Astrocyte (in vitro differentiated cells and primary cell): ENCODE data around the gene SLC1A1. TPM values are rescaled to one million over a fixed set of nuclear protein-coding genes. Genes with fewer than 3 reads are reported as not detected.
A peak's percentile ranks its signal among the peaks of the same experiment; 100 is the strongest.

ENCODE experiments used
- DNase-seq: peaks from one replicate; pipeline ENCODE4 v3.0.0-alpha.2; 2010; ENCODE audit warnings: low read depth
- FAIRE-seq: peaks from 2 replicates; lab custom pipeline; 2011; peaks lifted over from hg19 to GRCh38; lab: Jason Lieb, UNC
- H2AFZ ChIP-seq: 2 replicates; pipeline ENCODE4 v1.6.0; 2012; ENCODE audit warnings: low read depth, low read length, inconsistent platforms
- H3K27ac ChIP-seq: 2 replicates; pipeline ENCODE4 v1.5.1; 2011; ENCODE audit warnings: low read depth, low read length, inconsistent platforms
- H3K27me3 ChIP-seq: 2 replicates; pipeline ENCODE4 v1.6.0; 2011; ENCODE audit warnings: low read length, inconsistent platforms; ENCODE audit not compliant: insufficient read depth
- H3K36me3 ChIP-seq: 2 replicates; pipeline ENCODE4 v1.5.1; 2011; ENCODE audit warnings: low read length, inconsistent platforms; ENCODE audit not compliant: insufficient read depth
- H3K4me1 ChIP-seq: 2 replicates; pipeline ENCODE4 v1.5.1; 2011; ENCODE audit warnings: low read length, inconsistent platforms; ENCODE audit not compliant: insufficient read depth
- H3K4me2 ChIP-seq: 2 replicates; pipeline ENCODE4 v1.6.0; 2012; ENCODE audit warnings: low read length, inconsistent platforms
- H3K4me3 ChIP-seq: 2 replicates; pipeline ENCODE4 v1.5.1; 2011; ENCODE audit warnings: low read depth, mild to moderate bottlenecking, low read length, inconsistent platforms; ENCODE audit not compliant: insufficient read depth
- H3K79me2 ChIP-seq: 2 replicates; pipeline ENCODE4 v1.6.0; 2012; ENCODE audit warnings: mild to moderate bottlenecking, low read length, inconsistent platforms; ENCODE audit not compliant: insufficient read depth
- H3K9ac ChIP-seq: 2 replicates; pipeline ENCODE4 v1.6.0; 2012; ENCODE audit warnings: mild to moderate bottlenecking, low read length, inconsistent platforms
- H3K9me3 ChIP-seq: 2 replicates; pipeline ENCODE4 v1.5.1; 2012; ENCODE audit warnings: low read depth, mild to moderate bottlenecking, low read length, inconsistent platforms; ENCODE audit not compliant: insufficient read depth
- H4K20me1 ChIP-seq: 2 replicates; pipeline ENCODE4 v1.6.0; 2012; ENCODE audit warnings: low read length, inconsistent platforms; ENCODE audit not compliant: insufficient read depth
- H3K27ac Mint-ChIP-seq: one replicate; pipeline ENCODE4 v1.8.0; 2021; ENCODE audit warnings: mild to moderate bottlenecking, mixed read lengths; ENCODE audit not compliant: unreplicated experiment
- H3K27me3 Mint-ChIP-seq: one replicate; pipeline ENCODE4 v1.8.0; 2021; ENCODE audit warnings: low read depth, mixed read lengths; ENCODE audit not compliant: unreplicated experiment
- H3K36me3 Mint-ChIP-seq: one replicate; pipeline ENCODE4 v1.8.0; 2021; ENCODE audit warnings: low read depth, mixed read lengths; ENCODE audit not compliant: unreplicated experiment
- H3K4me1 Mint-ChIP-seq: one replicate; pipeline ENCODE4 v1.8.0; 2021; ENCODE audit warnings: low read depth, mixed read lengths; ENCODE audit not compliant: unreplicated experiment
- H3K4me3 Mint-ChIP-seq: one replicate; pipeline ENCODE4 v1.8.0; 2021; ENCODE audit warnings: mild to moderate bottlenecking, moderate library complexity, mixed read lengths; ENCODE audit not compliant: unreplicated experiment
- H3K9me3 Mint-ChIP-seq: one replicate; pipeline ENCODE4 v1.8.0; 2021; ENCODE audit warnings: mild to moderate bottlenecking, mixed read lengths; ENCODE audit not compliant: unreplicated experiment
- EZH2 ChIP-seq: IDR thresholded peaks from 2 replicates; pipeline ENCODE4 v1.6.1; 2012; ENCODE audit warnings: mild to moderate bottlenecking, low read length, inconsistent platforms; ENCODE audit not compliant: insufficient read depth
- total RNA-seq: library from RNA; stranded (reverse); gene quantifications from 2 replicates; pipeline ENCODE4 v1.2.1, GENCODE V29; 2021
- TF ChIP-seq, protein P1 (sequence below): IDR thresholded peaks from 2 replicates; pipeline ENCODE4 v1.5.1; 2011; ENCODE audit warnings: low read depth, mild to moderate bottlenecking, inconsistent platforms, low read length, moderate library complexity; ENCODE audit not compliant: insufficient read depth

Gene SLC1A1
- total RNA-seq, 1 donor from 2014 or later: 6.7 TPM

GRCh38 chr9:4514252-4515128 lies 24.2 kb downstream of the SLC1A1 start:
- Mint-ChIP-seq H3K9me3 (peaks cover 3% of the 10 kb centered on the region), H3K27ac (no peak overlapping the region), H3K27me3 (no peaks in the 10 kb centered on the region), H3K4me3 (no peak overlapping the region), H3K4me1 (peaks cover 5% of the 10 kb centered on the region), H3K36me3 (peaks cover 7% of the 10 kb centered on the region)
- Histone ChIP-seq H3K27ac (no peak overlapping the region), H3K4me2 (no peak overlapping the region), H3K36me3 (no peaks in the 10 kb centered on the region), H3K9ac (no peak overlapping the region), H3K79me2 (no peaks in the 10 kb centered on the region), H3K9me3 (no peaks in the 10 kb centered on the region), H3K4me1 (peaks cover 7% of the 10 kb centered on the region), H4K20me1 (no peaks in the 10 kb centered on the region), H3K27me3 (no peaks in the 10 kb centered on the region), H2AFZ (no peak overlapping the region), H3K4me3 (no peak overlapping the region)
- no peak for TF ChIP-seq EZH2
- TF ChIP-seq, protein P1, sequence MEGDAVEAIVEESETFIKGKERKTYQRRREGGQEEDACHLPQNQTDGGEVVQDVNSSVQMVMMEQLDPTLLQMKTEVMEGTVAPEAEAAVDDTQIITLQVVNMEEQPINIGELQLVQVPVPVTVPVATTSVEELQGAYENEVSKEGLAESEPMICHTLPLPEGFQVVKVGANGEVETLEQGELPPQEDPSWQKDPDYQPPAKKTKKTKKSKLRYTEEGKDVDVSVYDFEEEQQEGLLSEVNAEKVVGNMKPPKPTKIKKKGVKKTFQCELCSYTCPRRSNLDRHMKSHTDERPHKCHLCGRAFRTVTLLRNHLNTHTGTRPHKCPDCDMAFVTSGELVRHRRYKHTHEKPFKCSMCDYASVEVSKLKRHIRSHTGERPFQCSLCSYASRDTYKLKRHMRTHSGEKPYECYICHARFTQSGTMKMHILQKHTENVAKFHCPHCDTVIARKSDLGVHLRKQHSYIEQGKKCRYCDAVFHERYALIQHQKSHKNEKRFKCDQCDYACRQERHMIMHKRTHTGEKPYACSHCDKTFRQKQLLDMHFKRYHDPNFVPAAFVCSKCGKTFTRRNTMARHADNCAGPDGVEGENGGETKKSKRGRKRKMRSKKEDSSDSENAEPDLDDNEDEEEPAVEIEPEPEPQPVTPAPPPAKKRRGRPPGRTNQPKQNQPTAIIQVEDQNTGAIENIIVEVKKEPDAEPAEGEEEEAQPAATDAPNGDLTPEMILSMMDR: no peak
- DNase-seq (no peak), FAIRE-seq (no peak)

- no peak for DNase-seq
- Histone ChIP-seq H3K4me1 (peaks cover 5% of the 10 kb centered on the region), H3K9ac (no peak overlapping the region), H3K27me3 (no peaks in the 10 kb centered on the region), H3K27ac (no peak overlapping the region), H3K4me2 (no peak overlapping the region), H3K9me3 (no peaks in the 10 kb centered on the region), H4K20me1 (no peaks in the 10 kb centered on the region), H3K79me2 (no peaks in the 10 kb centered on the region), H3K36me3 (no peaks in the 10 kb centered on the region), H3K4me3 (no peak overlapping the region), H2AFZ (no peak overlapping the region)
- Mint-ChIP-seq H3K27me3 (no peaks in the 10 kb centered on the region), H3K4me3 (no peak overlapping the region), H3K36me3 (peaks cover 7% of the 10 kb centered on the region), H3K27ac (no peak overlapping the region), H3K9me3 (peaks cover 3% of the 10 kb centered on the region), H3K4me1 (no peaks in the 10 kb centered on the region)
- TF ChIP-seq, protein P1: no peak
- TF ChIP-seq EZH2: no peak
- FAIRE-seq: no peak
Measured at GRCh38 chr9:4515958-4516375, 25.7 kb downstream of the SLC1A1 start.

GRCh38 chr9:4517274-4517673 lies 27.0 kb downstream of the SLC1A1 start:
- FAIRE-seq: no peak
- Histone ChIP-seq H3K79me2 (no peaks in the 10 kb centered on the region), H2AFZ (no peak overlapping the region), H3K9ac (no peak overlapping the region), H3K4me3 (no peak overlapping the region), H4K20me1 (no peaks in the 10 kb centered on the region), H3K27me3 (no peaks in the 10 kb centered on the region), H3K4me1 (peaks cover 5% of the 10 kb centered on the region), H3K9me3 (no peaks in the 10 kb centered on the region), H3K4me2 (peak overlapping the region; percentile 23), H3K27ac (no peak overlapping the region), H3K36me3 (no peaks in the 10 kb centered on the region)
- TF ChIP-seq, protein P1: no peak
- no peak for TF ChIP-seq EZH2
- Mint-ChIP-seq H3K4me1 (no peaks in the 10 kb centered on the region), H3K36me3 (peaks cover 7% of the 10 kb centered on the region), H3K9me3 (peaks cover 3% of the 10 kb centered on the region), H3K27ac (no peak overlapping the region), H3K27me3 (no peaks in the 10 kb centered on the region), H3K4me3 (no peak overlapping the region)
- DNase-seq: peak; percentile 20
